Epithelial cell of proximal tubule (primary cell): Measurements from ENCODE around the gene SPG21. TPM values are rescaled to one million over a fixed set of nuclear protein-coding genes. Genes with fewer than 3 reads are reported as not detected.

Source experiments
- DNase-seq: peaks from one replicate; pipeline ENCODE4 v3.0.0-alpha.2; 2011; ENCODE audit warnings: low read depth
- H3K4me3 ChIP-seq: 2 replicates; pipeline ENCODE4 v1.5.1; 2011; ENCODE audit warnings: low read depth, mild to moderate bottlenecking, low read length
- total RNA-seq: library from RNA; depleted of rRNA; stranded (reverse); fragments of >200 nt; gene quantifications from 2 replicates; pipeline ENCODE4 v1.2.3, GENCODE V29; 2015
- TF ChIP-seq, protein P1 (sequence below): conservative IDR thresholded peaks from 2 replicates; pipeline ENCODE4 v1.5.1; 2012; ENCODE audit warnings: low read depth, mild to moderate bottlenecking, low read length

The SPG21 gene
- total RNA-seq, 1 donor from 2014 or later: 80.1 TPM

DNA sequence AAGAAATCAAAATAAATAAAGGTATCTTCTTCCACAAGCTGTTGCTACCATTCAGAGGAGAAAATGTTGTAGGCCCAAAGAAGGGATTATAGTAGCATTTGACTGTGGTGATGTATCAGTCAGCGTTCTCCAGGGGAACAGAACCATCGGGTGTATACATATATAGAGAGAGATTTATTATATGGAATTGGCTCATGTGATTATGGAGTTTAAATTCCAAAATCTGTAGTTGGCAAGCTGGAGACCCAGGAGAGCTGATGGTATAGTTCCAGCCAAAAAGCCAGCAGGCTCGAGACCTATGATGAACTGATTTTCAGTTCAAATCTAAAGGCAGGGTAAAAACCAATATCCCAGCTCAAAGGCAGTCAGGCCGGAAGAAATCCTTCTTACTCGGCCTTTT, 7.4 kb upstream of the SPG21 start:
- no peak for DNase-seq
- no peak overlapping the region for H3K4me3 ChIP-seq
- TF ChIP-seq, protein P1, sequence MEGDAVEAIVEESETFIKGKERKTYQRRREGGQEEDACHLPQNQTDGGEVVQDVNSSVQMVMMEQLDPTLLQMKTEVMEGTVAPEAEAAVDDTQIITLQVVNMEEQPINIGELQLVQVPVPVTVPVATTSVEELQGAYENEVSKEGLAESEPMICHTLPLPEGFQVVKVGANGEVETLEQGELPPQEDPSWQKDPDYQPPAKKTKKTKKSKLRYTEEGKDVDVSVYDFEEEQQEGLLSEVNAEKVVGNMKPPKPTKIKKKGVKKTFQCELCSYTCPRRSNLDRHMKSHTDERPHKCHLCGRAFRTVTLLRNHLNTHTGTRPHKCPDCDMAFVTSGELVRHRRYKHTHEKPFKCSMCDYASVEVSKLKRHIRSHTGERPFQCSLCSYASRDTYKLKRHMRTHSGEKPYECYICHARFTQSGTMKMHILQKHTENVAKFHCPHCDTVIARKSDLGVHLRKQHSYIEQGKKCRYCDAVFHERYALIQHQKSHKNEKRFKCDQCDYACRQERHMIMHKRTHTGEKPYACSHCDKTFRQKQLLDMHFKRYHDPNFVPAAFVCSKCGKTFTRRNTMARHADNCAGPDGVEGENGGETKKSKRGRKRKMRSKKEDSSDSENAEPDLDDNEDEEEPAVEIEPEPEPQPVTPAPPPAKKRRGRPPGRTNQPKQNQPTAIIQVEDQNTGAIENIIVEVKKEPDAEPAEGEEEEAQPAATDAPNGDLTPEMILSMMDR: no peak

DNA sequence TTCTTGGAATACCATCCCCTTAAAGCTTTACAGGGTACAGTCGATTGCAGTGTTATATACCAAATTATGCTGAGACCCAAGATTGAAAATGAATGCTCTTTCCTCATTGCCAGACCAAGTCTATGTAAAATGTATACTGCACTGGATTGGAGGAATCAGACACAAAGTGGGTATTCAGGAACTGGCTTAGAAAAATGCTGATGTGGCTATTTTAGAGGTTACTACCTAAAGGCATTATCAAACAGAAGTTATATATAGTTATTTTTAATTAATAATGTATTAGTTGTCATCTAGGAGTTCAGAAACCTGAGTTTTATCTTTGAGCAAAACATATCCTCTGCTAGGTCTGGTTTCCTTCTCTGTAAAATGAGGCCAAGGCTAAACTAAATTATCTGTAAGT, 3.6 kb upstream of the SPG21 start:
- DNase-seq: no peak
- TF ChIP-seq, protein P1: no peak
- no peak overlapping the region for H3K4me3 ChIP-seq

DNA sequence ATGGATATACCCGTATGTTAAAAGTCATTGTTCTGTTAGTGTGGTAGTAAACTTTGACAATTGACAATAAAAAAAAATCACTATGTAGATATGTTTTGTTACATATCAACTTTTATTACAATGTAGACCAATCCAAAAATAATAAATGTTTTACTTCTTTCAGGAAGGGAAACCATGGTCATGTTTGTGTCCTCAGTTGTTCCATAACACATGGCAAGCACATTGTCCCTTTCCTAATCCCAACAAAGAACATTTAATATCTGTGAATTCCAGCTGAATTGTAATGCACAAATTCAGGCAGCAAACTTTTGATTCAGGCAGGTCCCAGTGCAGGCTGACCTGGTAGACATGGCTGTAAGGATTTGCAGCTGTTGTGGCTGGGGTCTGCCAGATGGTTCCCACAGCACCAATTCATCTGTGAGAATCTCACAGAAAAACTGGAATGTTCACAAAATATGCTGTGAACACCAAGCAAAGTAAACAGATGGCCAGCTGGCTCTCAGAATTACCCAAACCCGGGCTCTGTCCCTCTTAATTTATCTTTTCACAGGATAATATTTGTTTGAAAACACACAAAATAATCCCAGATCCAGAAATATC, 1.9 kb upstream of the SPG21 start:
- H3K4me3 ChIP-seq: no peak overlapping the region
- no peak for DNase-seq
- TF ChIP-seq, protein P1: no peak

DNA sequence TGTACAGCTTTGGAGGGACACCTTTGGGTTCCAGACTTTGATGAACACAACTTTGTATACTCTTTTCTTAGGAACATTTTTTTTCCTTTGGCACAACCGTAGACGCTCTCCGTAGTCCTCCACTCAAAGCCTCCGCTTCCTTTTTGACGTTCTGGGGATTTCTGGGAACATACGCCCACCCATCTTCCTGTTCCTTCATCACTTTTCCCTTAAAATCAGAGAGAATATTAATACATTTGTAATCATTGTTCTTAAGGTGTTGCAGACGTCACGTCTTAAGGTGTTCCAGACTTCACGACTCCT, 405 bp upstream of the SPG21 start:
- no peak for DNase-seq
- TF ChIP-seq, protein P1: no peak
- peak overlapping the region; percentile 97 for H3K4me3 ChIP-seq

DNA sequence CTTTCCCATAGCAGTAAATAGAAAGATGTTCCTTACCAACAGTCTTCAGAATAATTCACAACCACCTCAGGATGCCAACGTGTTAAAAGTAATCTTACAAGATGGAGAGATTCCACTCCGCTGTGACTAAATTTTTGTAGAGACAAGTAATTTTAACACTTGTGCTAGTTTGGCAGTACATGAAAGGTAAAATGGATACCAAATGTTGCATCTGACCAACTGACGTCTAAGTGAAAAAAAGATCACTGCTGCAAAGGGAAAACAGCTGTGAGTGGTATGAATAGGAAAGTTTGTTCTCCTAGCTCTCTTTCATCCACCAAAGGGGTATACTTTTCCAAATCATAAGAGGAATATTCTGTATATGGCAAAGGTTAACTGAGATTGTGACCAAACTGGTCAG, 2.6 kb downstream of the SPG21 start:
- no peak overlapping the region for H3K4me3 ChIP-seq
- TF ChIP-seq, protein P1: no peak
- DNase-seq: no peak

DNA sequence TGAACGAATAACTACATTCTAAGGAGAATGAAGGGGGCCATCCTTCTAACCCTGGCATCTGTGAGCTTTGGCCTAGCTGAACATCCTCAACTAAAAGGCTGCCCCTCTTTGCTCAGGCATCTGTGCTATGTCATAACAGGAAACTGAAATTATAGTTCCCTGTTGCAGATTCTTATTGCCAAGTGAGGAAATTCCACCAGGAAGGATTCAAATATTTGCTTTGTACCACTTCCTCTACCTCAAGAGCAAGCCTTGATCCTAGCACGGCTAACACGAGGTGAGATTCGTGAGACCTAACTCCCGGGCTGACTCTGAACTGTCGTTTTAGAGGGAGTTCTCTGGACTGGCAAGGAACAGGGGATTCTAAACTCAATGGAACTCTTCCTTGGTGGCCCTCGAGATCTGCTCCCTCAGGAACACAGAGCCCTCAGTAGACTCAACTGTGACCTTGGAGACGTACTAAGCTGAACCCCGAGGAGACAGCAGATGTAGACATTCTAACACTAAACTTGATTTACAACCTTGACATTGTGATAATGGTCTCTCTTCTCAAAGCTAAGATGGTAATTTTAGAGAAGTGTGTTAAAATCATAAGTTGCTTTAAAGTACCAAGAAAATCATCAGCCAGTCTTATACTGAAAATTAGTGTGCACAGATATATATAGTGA, 4.2 kb downstream of the SPG21 start:
- H3K4me3 ChIP-seq: no peak overlapping the region
- TF ChIP-seq, protein P1: no peak
- DNase-seq: no peak

DNA sequence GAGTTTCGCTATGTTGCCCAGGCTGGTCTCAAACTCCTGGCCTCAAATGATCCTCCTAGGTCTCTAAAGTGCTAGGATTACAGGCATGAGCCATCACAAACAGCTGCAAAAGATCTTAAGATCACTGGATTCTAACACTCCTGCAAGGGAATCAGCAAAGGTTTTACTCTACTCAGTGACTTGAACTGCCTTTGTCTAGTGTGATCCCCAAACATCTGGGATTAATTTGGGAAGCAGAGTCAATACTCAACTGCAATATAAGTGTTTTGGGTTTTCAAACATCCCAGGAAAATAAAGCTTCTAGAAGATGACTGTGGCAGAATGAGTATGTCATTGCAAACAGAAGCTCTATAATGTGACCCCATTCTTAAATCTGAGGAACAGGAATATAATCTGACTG, 7.2 kb downstream of the SPG21 start:
- H3K4me3 ChIP-seq: no peak overlapping the region
- TF ChIP-seq, protein P1: no peak
- no peak for DNase-seq
